GM19395 (cell line): Measurements from ENCODE around the gene HKDC1.

Source experiments
- ATAC-seq: cut with Tn5 transposase; IDR thresholded peaks from one replicate; pipeline ENCODE4 v1.9.1; 2021; ENCODE audit warnings: mild to moderate bottlenecking, moderate library complexity; ENCODE audit not compliant: unreplicated experiment

The HKDC1 gene

DNA sequence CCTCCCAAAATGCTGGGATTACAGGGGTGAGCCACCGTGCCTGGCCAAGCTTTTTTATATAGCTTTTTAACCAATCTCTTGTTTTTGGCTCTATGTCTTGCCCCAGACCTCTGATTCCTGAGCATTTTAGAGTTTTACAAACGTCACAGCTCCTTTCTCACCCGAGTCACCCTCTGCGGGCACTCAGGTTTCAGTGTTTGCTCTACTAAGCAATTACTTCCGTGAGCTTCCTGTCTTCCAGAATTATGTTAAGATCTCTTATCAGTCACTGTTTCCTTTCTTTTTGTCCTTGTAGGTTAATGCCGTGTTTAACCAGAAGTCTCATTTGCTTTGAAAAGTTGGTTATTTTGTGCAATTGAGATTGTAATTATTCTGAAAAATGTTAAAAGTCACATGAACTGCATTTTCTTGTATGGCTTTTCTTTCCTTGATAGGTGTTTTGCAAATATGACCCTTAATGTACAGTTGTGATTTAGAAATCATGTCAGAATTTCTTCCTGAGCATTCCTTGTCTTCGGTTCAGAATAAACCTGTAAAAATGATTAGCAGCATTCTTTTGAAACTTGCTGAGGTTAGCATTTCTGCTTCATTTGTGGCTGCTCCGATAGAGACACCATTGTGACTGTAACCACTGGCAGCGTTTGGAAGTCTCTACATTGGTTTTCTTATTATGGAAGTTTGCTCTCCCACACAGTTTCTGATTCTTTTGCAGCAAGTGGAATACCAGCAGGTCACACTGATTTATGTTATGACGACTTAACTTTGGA lies 4.5 kb upstream of the HKDC1 start:
- ATAC-seq: no peak

DNA sequence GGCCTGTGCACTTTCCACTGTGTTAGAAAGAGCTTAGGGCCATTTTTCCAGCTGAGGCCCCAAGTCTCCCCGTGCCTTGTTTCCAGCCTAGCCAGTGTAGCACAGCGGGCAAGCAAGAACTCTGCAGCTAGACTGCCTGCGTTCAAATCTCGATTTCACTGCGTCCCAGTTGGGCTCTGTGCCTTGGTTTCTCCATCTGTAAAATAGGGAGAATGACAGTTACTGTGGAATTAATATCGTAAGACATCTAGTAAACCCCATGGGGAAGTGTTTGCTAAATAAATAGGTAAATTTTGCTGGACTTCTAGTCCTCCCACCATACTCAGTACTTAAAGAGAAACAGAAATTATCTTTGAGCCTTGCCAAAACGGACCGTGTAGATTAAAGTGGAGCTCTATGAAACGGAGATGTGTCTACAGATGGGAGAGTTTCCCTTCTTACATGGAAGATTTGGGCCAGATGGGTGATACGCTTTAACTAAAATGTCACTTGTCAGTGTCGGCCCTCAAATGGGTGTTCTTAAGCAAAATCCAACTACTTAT lies 3.5 kb upstream of the HKDC1 start:
- no peak for ATAC-seq

DNA sequence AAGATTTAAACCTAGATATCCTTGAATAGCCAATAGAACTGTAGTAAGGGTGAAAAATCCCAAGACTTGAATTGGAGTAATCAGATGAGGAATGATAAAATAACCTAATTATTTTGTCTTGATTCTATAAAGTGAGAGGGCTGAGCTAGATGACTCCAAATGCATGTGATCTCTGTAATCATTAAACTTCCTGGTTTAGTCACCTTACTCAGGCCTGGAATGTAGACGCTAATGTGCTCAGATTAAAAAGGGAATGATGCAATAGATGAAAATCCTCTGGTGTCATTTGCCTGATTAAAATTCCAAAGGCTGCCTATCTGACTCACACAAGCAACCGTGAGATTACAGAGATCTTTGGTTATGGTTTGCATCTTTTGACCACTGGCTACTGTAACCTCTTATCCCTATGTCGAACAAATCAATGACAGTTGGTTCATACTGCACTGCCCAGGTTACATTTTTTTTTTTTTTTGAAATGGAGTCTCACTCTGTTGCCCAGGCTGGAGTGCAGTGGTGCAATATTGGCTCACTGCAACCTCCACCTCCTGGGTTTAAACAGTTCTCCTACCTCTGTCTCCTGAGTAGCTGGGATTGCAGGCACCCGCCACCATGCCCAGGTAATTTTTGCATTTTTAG lies 2.9 kb upstream of the HKDC1 start:
- no peak for ATAC-seq

DNA sequence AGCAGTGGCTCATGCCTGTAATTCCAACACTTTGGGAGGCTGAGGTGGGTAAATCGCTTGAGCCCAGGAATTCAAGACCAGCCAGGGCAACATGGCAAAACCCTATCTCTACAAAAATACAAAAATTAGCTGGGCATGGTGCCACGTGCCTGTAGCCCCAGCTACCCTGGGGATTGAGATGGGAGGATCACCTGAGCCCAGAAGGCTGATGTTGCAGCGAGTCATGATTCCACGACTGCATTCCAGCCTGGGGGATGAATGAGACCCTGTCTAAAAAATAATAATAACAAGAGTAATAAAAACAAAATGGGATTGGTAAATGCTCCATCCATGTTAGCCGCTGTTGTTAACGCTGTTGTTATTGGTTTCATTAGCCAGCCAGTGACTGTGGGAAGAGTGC lies 1.3 kb upstream of the HKDC1 start:
- no peak for ATAC-seq

DNA sequence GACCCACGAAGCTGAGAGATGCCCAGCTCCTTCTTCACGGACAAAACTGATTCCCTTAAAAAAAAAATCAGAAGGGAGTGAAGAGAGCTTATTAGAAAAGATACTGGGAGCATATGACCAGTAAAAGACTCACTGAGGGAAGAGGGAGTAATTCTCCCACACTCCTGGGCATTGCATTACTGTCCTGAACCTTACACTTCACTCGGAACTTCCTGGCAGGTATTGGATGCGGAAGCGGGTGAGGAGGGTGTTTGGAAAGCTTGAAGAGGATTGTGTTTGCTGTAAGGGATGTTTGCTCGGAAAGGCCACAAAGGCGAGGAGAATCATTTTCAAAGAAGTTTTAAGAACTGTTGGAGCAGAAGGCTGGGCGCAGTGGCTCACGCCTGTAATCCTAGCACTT lies 375 bp downstream of the HKDC1 start:
- no peak for ATAC-seq

DNA sequence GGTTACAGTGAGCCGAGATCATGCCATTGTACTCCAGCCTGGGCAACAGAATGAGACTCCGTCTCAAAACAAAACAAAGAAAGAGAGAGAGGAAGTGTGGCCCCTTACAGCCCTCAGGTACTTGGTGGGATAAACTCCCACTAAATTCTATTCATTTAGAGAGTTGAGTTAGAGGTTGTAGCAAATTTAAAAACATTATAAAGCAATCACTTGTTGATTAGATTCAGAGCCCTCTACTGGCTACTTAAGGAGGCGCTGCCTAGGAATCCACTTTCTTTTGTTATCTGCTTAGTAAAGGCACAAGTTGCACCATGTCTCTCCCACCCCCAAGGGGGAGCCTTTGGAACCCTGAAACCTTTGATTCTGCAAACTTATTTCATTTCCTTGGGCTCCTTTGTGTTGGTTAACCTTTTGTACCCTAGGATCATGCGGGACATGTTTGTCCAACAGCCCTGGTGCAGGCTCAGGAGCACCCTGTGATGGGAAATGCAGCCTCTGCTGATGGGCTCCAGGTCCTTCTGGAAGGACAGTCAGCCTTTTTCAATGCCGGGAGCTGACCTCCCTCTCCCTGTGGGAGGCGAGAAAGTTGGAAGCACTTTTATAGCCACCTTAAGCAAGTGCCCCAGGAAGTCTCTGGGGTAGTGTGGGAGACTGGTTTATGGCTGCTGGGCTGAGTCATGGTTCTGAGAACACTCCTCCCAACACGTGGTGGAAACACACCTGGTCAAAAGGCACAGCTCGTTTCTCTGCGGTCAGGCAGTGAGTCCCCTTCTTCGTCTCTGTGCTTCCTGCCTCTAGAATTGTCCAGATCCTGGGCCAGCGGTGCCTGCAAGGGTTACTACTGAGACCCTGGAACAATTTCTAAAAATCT lies 2.3 kb downstream of the HKDC1 start:
- ATAC-seq: peak; percentile 98

DNA sequence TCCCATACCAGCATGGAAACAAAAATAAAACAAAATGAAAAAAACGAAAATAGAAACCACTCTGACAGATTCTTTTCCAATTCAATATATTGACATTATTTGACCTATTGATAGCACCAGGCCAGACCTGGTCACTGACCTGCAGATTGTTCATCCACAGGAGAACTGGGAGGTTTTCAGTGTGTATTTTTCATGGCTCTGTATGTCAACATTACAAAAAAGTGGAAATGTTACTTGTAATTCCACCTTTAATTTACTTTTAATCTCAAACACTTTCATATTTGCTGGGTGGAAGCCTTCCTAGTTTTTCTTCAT lies 2.9 kb downstream of the HKDC1 start:
- ATAC-seq: peak; percentile 21

DNA sequence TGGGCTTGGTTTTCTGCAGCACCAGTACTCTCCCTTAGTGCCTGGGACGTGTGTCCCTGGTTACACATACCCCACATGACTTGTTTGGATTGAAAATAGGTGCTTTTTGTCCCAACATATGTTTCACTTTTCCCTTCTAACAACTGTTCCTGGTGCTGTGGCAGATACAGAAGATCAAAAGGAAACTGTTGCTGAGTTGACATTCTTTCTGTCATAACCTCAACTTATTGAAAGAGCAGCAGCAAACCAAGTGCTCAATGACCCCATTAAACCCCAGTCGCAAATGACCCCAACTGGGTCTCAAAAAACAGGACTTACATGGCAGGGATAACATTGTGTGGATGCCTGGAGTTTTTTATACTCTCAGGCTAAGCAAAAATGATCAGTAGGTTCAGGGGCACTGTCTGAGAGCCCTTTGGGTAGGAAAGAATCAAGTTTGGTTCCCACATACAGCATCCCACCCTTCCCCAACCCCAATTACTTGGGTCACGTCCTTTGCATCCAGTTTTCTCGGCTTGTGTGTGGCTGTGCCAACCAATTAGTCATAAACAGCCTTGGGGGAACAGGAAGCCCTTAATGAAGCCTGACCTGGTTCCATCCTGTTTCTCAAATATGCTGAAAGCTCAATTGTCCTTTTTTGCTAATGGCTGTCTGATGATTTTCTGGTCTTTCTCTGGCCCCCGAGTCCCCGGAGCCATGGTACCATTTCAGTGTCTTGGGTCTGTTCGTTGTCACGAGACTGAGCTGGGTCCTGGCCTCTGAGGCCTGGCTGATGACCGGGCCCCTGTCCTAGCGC lies 4.9 kb downstream of the HKDC1 start:
- no peak for ATAC-seq

DNA sequence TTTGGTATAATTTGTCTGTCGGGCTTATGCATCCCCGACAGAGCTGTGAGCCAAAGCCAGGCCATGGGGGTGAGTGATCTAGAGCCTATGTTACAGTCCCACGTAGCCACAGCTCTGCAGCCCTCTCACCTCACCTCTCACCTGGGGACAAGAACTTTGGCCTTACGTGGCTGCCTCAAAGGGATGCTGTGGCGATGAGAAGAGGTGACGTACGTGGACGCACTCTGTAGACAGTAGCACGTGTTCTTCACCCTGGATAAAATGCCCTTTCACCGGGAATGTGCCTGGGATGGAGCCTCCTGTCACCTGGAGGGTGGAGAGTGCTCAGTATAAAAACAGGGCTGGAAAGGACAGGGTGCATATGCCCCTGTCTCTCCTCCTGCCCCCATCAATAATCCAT lies 5.5 kb downstream of the HKDC1 start:
- no peak for ATAC-seq

DNA sequence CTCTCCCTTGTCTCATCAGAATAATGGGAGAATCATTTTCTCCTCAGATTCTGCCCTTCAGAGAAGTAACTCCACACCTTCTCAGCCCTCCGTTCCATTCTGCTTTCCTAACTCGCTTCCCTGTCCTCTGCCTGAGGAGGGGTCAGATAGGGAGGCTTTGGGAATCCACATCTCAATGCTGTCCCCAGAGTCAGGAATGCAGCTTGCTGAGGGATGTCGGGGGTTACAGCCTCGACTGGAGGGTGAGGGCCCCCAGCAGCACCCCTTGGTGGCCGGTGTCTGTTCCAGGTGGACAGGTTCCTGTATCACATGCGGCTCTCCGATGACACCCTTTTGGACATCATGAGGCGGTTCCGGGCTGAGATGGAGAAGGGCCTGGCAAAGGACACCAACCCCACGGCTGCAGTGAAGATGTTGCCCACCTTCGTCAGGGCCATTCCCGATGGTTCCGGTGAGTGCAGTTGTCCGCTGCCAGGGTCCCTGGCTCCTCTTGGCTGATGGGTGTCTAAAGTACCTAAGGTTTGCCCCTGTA lies 6.9 kb downstream of the HKDC1 start:
- ATAC-seq: no peak

DNA sequence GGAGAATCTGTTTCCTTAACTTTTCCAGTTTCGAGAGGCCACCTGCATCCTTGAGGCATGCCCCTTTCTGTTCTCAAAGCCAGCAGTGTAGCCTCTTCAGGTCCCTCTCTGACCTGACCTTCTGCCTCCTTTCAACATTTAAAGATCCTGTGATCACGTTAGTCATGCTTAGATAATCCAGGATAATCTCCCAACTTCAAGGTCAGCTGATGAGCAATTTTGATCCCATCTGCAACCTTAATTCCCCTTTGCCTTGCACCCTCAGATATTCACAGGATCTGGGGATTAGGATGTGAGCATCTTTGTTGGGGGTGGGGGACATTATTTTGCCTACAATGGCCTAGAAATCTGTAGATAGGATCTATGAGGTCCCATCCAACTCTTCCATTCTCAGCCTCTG lies 8.0 kb downstream of the HKDC1 start:
- no peak for ATAC-seq

DNA sequence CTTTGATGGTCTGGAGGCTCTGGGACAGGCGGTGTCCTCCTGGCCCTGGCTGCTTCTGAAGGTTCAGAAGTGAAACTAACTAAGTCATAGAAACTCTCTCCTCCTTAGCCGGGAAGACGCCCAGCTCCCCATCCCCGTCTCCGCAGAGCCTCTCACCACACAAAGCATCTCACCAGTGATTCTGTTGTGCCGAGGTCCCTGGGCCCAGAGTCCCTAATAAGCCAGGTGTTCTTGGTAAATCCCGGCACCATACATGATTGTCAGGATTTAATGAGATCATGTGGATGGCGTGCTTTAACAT lies 9.4 kb downstream of the HKDC1 start:
- no peak for ATAC-seq

DNA sequence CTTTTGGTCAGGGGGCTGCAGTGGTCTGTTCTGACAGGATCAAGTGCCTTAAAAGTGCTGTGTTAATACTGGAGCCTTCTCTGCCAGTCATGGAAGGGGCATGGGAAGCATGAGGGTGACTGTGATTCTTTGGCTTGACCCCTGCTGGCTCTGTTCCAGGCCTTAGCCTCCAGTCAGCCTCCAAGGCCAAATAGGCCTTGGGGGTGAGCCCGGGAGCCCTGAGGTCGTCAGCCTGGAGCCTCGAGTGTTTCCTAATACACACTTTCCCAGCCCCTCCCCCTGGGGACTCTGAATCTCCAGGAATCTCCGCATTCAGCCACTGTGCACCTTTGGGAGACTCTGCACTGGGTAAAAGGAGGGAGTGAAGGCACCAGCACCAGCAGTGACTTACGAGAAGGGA lies 10.0 kb downstream of the HKDC1 start:
- ATAC-seq: no peak

DNA sequence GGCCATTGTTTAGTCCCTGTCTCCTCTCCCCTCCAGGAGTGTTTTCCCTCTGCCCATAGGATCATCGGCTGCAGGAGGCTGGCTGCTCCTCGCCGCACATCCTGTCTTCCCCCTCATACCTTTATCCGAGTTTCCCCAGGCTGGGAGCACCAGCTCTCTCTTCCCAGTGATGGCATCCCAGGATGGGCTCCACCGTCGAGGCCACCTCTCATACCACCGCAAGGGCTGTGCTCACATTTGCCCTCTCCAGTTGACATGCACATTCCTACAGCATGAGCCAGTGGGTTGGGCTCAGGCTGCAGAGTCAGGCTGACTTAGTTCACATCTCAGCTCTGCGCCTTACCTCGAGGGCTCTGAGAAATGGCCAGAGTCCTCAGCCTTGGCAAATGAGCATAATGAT lies 12.1 kb downstream of the HKDC1 start:
- no peak for ATAC-seq

DNA sequence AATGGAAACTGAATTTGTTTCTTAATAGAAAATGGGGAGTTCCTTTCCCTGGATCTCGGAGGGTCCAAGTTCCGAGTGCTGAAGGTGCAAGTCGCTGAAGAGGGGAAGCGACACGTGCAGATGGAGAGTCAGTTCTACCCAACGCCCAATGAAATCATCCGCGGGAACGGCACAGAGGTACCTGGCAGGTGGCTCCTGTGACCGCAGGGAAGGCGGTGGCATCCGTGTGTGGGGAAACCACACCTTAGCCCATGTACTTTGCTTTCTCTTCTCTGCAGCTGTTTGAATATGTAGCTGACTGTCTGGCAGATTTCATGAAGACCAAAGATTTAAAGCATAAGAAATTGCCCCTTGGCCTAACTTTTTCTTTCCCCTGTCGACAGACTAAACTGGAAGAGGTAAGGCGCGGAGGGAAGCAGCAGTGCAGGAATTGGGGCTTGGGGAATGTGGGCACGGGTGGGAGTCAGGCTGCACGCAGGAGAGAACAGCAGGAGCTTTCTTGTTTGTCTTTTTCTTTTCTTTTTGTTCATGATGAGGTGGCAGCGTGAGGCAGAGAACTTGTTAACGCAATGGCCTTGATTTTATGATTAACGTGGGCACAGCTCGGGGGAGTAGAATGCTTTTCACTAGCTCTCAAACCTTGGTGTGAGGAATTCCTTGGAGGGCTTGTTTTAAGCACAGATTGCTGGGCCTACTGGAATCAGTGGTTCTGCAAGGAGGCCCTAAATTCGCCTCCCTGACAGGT lies 12.8 kb downstream of the HKDC1 start:
- ATAC-seq: no peak

DNA sequence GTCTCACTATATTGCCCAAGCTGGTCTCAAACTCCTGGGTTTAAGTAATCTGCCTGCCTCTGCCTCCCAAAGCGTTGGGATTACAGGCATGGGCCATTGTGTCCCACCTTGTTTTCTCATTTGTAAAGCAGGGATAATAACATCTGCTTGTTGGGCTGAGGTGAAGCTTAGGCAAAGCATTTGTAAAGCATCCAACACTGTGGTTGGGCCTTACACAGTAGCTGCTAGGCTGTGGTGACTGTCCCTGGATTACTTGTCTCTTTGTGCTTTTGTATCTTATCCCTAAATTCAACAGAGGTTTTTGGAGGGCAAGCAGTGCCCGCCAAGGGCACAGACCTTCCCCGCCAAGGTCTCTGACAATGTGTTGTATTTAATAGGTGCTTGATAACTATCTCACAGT lies 14.3 kb downstream of the HKDC1 start:
- no peak for ATAC-seq

DNA sequence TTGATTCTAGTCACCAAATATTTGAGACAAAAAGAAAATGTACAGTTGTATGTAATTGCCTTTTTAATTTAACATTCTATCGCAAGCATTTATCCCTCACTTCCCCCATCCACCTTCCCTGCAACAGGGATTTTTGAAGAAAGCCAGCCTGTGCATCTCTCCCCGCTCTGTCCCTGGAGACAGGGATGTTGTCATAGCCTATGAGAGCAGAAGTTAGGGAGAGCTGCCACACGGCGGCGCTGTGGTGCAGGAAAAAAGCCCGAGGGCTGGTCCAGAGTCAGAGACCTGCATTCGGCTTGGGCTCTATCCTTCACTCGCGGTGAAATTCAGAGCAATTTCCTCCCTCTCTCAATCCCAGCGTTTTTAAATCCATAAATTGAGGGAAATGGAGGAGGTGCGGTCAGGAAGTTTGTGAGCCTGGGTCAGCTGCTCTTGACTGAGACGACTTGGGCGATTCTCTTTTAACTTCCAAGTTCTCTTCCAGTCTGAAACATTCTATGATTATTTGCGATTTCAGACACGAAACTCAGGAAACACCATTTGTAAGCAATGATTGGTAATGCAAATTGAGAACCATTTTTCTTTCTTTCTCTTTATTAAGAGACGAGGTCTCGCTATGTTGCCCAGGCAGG lies 17.5 kb downstream of the HKDC1 start:
- peak; percentile 92 for ATAC-seq

DNA sequence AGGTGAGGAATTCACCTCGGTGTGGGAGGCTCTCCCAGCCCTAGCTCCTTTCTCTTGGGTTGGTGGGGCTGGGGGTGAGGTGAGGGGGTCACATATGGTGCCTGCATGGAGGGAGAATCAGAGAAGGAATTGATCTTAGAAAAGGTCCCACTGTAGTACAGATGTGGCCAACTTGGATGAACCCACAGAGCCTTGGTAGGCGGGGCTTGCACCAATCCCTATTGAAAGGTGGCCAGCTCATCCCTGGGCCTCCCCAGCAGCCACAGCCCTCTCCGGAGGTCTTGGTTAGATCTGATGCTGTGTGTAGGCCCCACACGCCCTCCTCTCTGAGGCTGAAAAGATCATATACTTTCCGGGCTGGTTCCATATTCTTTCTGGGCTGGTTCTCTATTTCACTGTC lies 19.0 kb downstream of the HKDC1 start:
- no peak for ATAC-seq

DNA sequence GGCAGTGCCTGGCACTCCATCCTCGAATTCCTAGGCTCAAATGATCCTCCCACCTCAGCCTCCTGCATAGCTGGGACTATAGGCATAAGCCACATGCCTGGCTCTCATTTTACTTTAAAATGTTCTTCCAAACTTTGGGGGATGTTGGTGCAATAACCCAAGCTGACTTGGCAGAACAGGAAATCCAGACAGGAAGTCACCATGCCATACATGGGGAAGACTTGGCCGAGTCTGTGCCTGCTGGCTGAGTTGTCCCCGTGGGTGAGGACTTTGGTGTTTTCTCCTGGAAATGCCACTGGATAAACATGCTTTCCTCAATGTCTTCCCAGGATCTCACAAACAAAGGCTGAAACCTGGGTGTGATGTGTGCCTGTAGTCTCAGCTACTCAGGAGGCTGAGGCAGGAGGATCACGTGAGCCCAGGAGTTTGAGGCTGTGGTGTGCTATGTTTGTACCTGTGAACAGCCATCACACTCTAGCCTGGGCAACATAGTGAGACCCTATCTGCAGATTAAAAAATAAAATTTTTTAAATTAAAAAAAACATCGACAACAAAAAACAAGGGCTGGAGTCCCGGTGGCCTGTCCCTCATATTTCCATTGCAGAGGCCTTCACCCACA lies 19.8 kb downstream of the HKDC1 start:
- ATAC-seq: no peak
